SK-N-SH (cell line): ENCODE measurements around the gene PCDHGC5.

Experiments used
- CTCF ChIP-seq: fragments of 200-600 bp; sonication (generic); IDR thresholded peaks from 2 replicates; pipeline ENCODE4 v1.6.1; 2017; ENCODE audit warnings: antibody characterized with exemption, mild to moderate bottlenecking, moderate library complexity
- EP300 ChIP-seq, 2 experiments: IDR thresholded peaks; 2 replicates each; pipeline versions ENCODE4 v1.4.0 to v1.6.1; 2012; ENCODE audit warnings: borderline replicate concordance in 1 of 2, low read depth in 1 of 2, low read length in 1 of 2
- FOSL2 ChIP-seq: IDR thresholded peaks from 2 replicates; pipeline ENCODE4 v1.4.0; 2012; ENCODE audit warnings: low read depth, mild to moderate bottlenecking, moderate library complexity, borderline replicate concordance
- FOXJ3 ChIP-seq: sonication (generic); formaldehyde crosslinking; IDR thresholded peaks from 2 replicates; pipeline ENCODE4 v1.5.1; 2020; ENCODE audit warnings: mild to moderate bottlenecking, missing genetic modification reagents
- FOXM1 ChIP-seq: IDR thresholded peaks from 2 replicates; pipeline ENCODE4 v1.4.0; 2012; ENCODE audit warnings: low read depth, mild to moderate bottlenecking
- IRF3 ChIP-seq: fragments of 150-350 bp; IDR thresholded peaks from 2 replicates; pipeline ENCODE4 v1.6.1; 2016; ENCODE audit warnings: mild to moderate bottlenecking, low read depth, low read length
- MAX ChIP-seq: IDR thresholded peaks from 2 replicates; pipeline ENCODE4 v1.4.0; 2012; ENCODE audit warnings: low read depth
- REST ChIP-seq: IDR thresholded peaks from 2 replicates; pipeline ENCODE4 v1.6.1; 2012; ENCODE audit warnings: mild to moderate bottlenecking, low read depth, low read length, moderate library complexity
- TCF12 ChIP-seq: IDR thresholded peaks from 2 replicates; pipeline ENCODE4 v1.4.0; 2012

GRCh38 chr5:141512911-141513626, 24.2 kb downstream of the PCDHGC5 start:
- no peak for TF ChIP-seq CTCF
- no peak for TF ChIP-seq REST
- no peak for TF ChIP-seq FOSL2
- TF ChIP-seq FOXM1 = no peak
- no peak for TF ChIP-seq MAX
- TF ChIP-seq TCF12 = no peak
- TF ChIP-seq EP300 (IDR thresholded peaks at IDR 0.05; ENCODE audit: borderline replicate concordance in 1 of 2, low read depth in 1 of 2, low read length in 1 of 2) = no peak
- no peak for TF ChIP-seq IRF3
- TF ChIP-seq FOXJ3 (CRISPR knock-in tag) = no peak
